Suprapubic skin (tissue), 3 donors: ENCODE data around the gene TMEM156.

Experiments used
- EP300 ChIP-seq: sonication (generic); formaldehyde crosslinking; IDR thresholded peaks from one replicate; pipeline ENCODE4 v1.6.1; 2017; ENCODE audit warnings: antibody characterized with exemption
- TF ChIP-seq, protein P1 (sequence below), 2 donors: fragments of 200-600 bp in 1 of 2; fragments of 450-650 bp in 1 of 2; sonication (generic) in 1 of 2; IDR thresholded peaks; one replicate each; pipeline ENCODE4 v1.5.1; 2016 to 2019; ENCODE audit warnings: antibody characterized with exemption in 2 of 2, mild to moderate bottlenecking in 1 of 2, moderate library complexity in 1 of 2

DNA sequence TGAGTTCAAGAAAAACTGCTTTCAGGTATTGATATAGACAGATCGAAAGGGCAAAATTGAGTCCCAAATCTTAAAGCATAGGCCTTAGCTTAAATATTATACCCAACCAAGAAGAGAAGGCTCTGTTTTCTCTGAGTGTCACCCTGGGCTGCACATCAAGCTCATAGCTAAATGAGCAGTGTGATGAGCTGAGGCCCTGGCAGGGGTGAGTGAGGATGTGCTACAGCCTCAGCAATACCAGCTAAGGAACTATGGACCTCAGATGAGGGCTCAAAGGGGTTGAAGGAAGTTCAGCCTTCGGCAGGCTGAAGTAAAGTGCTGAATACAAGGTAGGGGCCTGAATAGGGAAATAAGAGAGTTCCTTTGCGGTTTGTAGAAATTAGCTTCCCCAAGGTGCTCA, 85.3 kb downstream of the TMEM156 start:
- TF ChIP-seq, protein P1, sequence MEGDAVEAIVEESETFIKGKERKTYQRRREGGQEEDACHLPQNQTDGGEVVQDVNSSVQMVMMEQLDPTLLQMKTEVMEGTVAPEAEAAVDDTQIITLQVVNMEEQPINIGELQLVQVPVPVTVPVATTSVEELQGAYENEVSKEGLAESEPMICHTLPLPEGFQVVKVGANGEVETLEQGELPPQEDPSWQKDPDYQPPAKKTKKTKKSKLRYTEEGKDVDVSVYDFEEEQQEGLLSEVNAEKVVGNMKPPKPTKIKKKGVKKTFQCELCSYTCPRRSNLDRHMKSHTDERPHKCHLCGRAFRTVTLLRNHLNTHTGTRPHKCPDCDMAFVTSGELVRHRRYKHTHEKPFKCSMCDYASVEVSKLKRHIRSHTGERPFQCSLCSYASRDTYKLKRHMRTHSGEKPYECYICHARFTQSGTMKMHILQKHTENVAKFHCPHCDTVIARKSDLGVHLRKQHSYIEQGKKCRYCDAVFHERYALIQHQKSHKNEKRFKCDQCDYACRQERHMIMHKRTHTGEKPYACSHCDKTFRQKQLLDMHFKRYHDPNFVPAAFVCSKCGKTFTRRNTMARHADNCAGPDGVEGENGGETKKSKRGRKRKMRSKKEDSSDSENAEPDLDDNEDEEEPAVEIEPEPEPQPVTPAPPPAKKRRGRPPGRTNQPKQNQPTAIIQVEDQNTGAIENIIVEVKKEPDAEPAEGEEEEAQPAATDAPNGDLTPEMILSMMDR (IDR thresholded peaks at IDR 0.05), result no peak
- no peak for TF ChIP-seq EP300
